MG63 (cell line): Measurements from ENCODE around the gene FAIM2. TPM values are rescaled to one million over a fixed set of nuclear protein-coding genes. Genes with fewer than 3 reads are reported as not detected.
"Not testable (repeated sequence)": the region's sequence is repeated elsewhere in the genome, so short reads cannot be mapped to it uniquely, and the experiment has no call there.

Experiments
- DNase-seq: peaks from one replicate; pipeline ENCODE4 v3.0.0-alpha.2; 2020
- H3K27me3 ChIP-seq: fragments of 250-450 bp; sonication (Bioruptor Pico); 2 replicates; pipeline ENCODE4 v1.5.1; 2020; ENCODE audit warnings: mild to moderate bottlenecking, moderate library complexity
- H3K36me3 ChIP-seq: fragments of 250-450 bp; sonication (Bioruptor Pico); 2 replicates; pipeline ENCODE4 v1.5.1; 2020; ENCODE audit warnings: mild to moderate bottlenecking, moderate library complexity
- H3K4me3 ChIP-seq: fragments of 250-450 bp; sonication (Bioruptor Pico); 2 replicates; pipeline ENCODE4 v1.5.1; 2020; ENCODE audit warnings: mild to moderate bottlenecking, moderate library complexity
- H3K9me3 ChIP-seq: fragments of 250-450 bp; sonication (Bioruptor Pico); 2 replicates; pipeline ENCODE4 v1.5.1; 2020; ENCODE audit warnings: mild to moderate bottlenecking, moderate library complexity
- total RNA-seq: library from RNA; depleted of rRNA; stranded (reverse); fragments of >200 nt; shearing (Covaris generic); gene quantifications from 2 replicates; pipeline ENCODE4 v1.2.3, GENCODE V29; 2014; ENCODE audit warnings: low replicate concordance

The FAIM2 gene
- total RNA-seq, 1 experiment from 2014 or later, result not detected

- DNase-seq, result no peak
- Histone ChIP-seq H3K4me3 (no peak overlapping the region), H3K9me3 (no peaks in the 10 kb centered on the region), H3K27me3 (peaks cover 8% of the 10 kb centered on the region), H3K36me3 (no peaks in the 10 kb centered on the region)
These were observed 22.8 kb downstream of the FAIM2 start for GRCh38 chr12:49880756-49881414.

- not testable (repeated sequence) for H3K9me3 ChIP-seq, H3K36me3 ChIP-seq, H3K4me3 ChIP-seq, H3K27me3 ChIP-seq, DNase-seq
These were observed 24.6 kb downstream of the FAIM2 start for GRCh38 chr12:49879065-49879464.

- no peak for DNase-seq
- Histone ChIP-seq H3K9me3 (no peaks in the 10 kb centered on the region), H3K27me3 (no peaks in the 10 kb centered on the region), H3K4me3 (no peak overlapping the region), H3K36me3 (no peaks in the 10 kb centered on the region)
These were observed 25.7 kb downstream of the FAIM2 start for GRCh38 chr12:49878021-49878420.

GRCh38 chr12:49877066-49877465 is 26.6 kb downstream of the FAIM2 start:
- H3K9me3 ChIP-seq, result no peaks in the 10 kb centered on the region
- no peaks in the 10 kb centered on the region for H3K27me3 ChIP-seq
- DNase-seq, result no peak
- H3K36me3 ChIP-seq, result no peaks in the 10 kb centered on the region
- H3K4me3 ChIP-seq, result no peak overlapping the region

GRCh38 chr12:49876070-49876469 is 27.6 kb downstream of the FAIM2 start:
- H3K9me3 ChIP-seq, result no peaks in the 10 kb centered on the region
- H3K4me3 ChIP-seq, result no peak overlapping the region
- no peaks in the 10 kb centered on the region for H3K27me3 ChIP-seq
- DNase-seq, result no peak
- no peaks in the 10 kb centered on the region for H3K36me3 ChIP-seq

GRCh38 chr12:49875115-49875720 is 28.5 kb downstream of the FAIM2 start:
- DNase-seq, result no peak
- Histone ChIP-seq H3K27me3 (no peaks in the 10 kb centered on the region), H3K36me3 (no peaks in the 10 kb centered on the region), H3K4me3 (no peak overlapping the region), H3K9me3 (no peaks in the 10 kb centered on the region)

GRCh38 chr12:49874142-49874897 is 29.4 kb downstream of the FAIM2 start:
- DNase-seq, result no peak
- H3K9me3 ChIP-seq, result no peaks in the 10 kb centered on the region
- no peak overlapping the region for H3K4me3 ChIP-seq
- no peaks in the 10 kb centered on the region for H3K27me3 ChIP-seq
- H3K36me3 ChIP-seq, result no peaks in the 10 kb centered on the region

- H3K27me3 ChIP-seq, result no peaks in the 10 kb centered on the region
- no peaks in the 10 kb centered on the region for H3K36me3 ChIP-seq
- H3K9me3 ChIP-seq, result no peaks in the 10 kb centered on the region
- H3K4me3 ChIP-seq, result no peak overlapping the region
- DNase-seq, result peak; percentile 41
These were observed 30.3 kb downstream of the FAIM2 start for GRCh38 chr12:49873361-49873934.

GRCh38 chr12:49872781-49873181 is 30.9 kb downstream of the FAIM2 start:
- H3K9me3 ChIP-seq, result no peaks in the 10 kb centered on the region
- H3K4me3 ChIP-seq, result no peak overlapping the region
- H3K27me3 ChIP-seq, result no peaks in the 10 kb centered on the region
- H3K36me3 ChIP-seq, result no peaks in the 10 kb centered on the region
- peak; percentile 25 for DNase-seq

- Histone ChIP-seq H3K27me3 (no peaks in the 10 kb centered on the region), H3K9me3 (no peaks in the 10 kb centered on the region), H3K4me3 (no peak overlapping the region), H3K36me3 (no peaks in the 10 kb centered on the region)
- DNase-seq, result no peak
These were observed 31.3 kb downstream of the FAIM2 start for GRCh38 chr12:49872381-49872780.

GRCh38 chr12:49871811-49872251 is 31.9 kb downstream of the FAIM2 start:
- not testable (repeated sequence) for H3K27me3 ChIP-seq, H3K9me3 ChIP-seq, H3K36me3 ChIP-seq, DNase-seq, H3K4me3 ChIP-seq

- Histone ChIP-seq H3K27me3 (no peaks in the 10 kb centered on the region), H3K9me3 (no peaks in the 10 kb centered on the region), H3K4me3 (no peak overlapping the region), H3K36me3 (no peaks in the 10 kb centered on the region)
- DNase-seq, result no peak
These were observed 32.5 kb downstream of the FAIM2 start for GRCh38 chr12:49871263-49871561.

- Histone ChIP-seq H3K4me3 (no peak overlapping the region), H3K36me3 (no peaks in the 10 kb centered on the region), H3K27me3 (no peaks in the 10 kb centered on the region), H3K9me3 (no peaks in the 10 kb centered on the region)
- DNase-seq, result no peak
These were observed 33.0 kb downstream of the FAIM2 start for GRCh38 chr12:49870501-49871262.

- H3K27me3 ChIP-seq, result no peaks in the 10 kb centered on the region
- H3K4me3 ChIP-seq, result no peak overlapping the region
- no peak for DNase-seq
- no peaks in the 10 kb centered on the region for H3K9me3 ChIP-seq
- no peaks in the 10 kb centered on the region for H3K36me3 ChIP-seq
These were observed 33.7 kb downstream of the FAIM2 start for GRCh38 chr12:49869816-49870500.

GRCh38 chr12:49868952-49869815 is 34.5 kb downstream of the FAIM2 start:
- Histone ChIP-seq H3K27me3 (no peaks in the 10 kb centered on the region), H3K4me3 (no peak overlapping the region), H3K9me3 (no peaks in the 10 kb centered on the region), H3K36me3 (no peaks in the 10 kb centered on the region)
- peak; percentile 47 for DNase-seq

- Histone ChIP-seq H3K9me3 (no peaks in the 10 kb centered on the region), H3K36me3 (no peaks in the 10 kb centered on the region), H3K4me3 (no peak overlapping the region), H3K27me3 (no peaks in the 10 kb centered on the region)
- no peak for DNase-seq
These were observed 35.3 kb downstream of the FAIM2 start for GRCh38 chr12:49868449-49868848.
